Measurements from ENCODE around the gene MEGF8.

DNA sequence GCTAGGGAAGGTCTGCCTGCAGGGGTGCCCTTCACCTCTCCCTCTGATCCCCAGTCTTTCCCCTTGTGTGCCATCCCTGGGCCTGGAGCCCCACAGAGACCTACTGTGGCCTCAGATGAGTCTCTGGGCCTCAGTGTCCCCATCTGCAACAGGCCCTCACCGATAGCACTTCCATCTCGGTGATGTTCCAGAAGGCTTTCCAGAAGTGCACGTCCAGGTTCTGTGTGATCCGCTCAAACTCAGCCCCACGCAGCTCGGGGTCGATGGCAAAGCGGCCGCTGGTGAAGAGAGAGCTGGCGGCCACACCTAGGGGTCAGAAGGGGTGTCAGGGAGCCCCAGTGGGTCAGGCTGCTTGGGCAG lies 82.4 kb downstream of the MEGF8 start:
- no peak for TF ChIP-seq POLR2A (IDR thresholded peaks at IDR 0.05; ENCODE audit: low read depth, low read length)
- no peak for TF ChIP-seq POLR2AphosphoS5 (IDR thresholded peaks at IDR 0.05; ENCODE audit: low read depth, low read length)
- TF ChIP-seq TAF1 (IDR thresholded peaks at IDR 0.05; ENCODE audit: borderline replicate concordance, low read depth, low read length), result no peak
